ENCODE measurements around the gene PIGL.

The PIGL gene

DNA sequence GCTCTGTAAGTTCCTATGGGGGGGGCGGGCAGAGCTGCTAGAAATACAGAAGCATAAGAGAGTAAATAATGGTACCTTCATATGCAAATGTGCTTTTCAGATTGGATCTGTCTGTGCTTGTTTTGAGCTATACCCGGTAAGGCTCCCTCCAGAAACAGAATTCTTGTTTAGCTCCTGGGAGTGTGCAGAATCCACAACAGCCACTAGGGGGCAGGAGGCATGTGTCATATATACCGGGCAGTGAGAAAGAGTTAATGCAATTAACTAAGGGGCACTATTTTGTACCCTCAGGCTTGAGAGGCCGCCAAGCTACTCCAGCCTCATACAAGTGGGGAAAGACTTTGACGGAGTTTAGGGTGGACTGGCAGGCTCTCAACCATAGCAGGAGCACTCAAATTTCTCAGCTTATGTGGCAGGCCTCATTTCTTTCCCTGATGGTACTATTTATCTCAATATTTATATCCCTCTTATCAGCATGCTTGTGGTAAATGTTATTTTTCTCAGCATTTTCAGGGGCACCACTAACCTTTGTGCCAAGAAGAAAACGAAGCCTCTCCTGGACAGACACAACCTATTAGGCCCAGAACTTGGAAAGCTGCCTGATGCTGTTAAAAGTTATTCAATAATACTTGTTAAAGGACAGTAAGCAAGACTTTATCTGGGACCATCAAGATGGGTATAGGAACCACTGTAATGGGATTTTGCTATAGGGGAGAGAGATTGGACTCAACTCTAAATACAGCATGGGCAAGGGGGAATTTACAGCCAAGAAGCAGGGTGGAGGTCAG is 146.9 kb downstream of the PIGL start:
- peak; percentile 51 to 56 for DNase-seq

DNA sequence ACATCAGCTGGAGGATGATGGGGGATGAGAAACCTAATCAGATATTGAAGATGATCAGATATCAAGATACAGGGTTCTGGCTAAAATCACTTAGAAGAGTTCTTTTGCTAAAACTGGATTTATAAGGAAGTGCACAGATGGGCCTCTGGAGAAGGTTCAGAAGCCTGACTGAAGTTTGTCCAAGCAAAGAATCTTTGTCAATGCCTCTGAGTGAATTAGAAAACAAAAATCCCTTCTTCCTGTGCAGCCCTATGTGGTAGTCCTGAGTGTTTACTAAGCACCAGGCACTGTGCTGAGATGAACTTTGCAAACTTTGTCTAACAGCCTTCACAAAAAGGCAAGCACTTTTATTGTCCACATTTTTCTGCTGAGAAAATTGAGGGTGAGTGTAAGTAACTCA is 147.6 kb downstream of the PIGL start:
- no peak for DNase-seq

- no peak for DNase-seq
These were observed 154.7 kb downstream of the PIGL start for GRCh38 chr17:16371742-16372141.

- DNase-seq: no peak
These were observed 157.3 kb downstream of the PIGL start for GRCh38 chr17:16374146-16374938.
